Measurements from ENCODE around the gene SECTM1.
"Not testable (repeated sequence)": the region's sequence is repeated elsewhere in the genome, so short reads cannot be mapped to it uniquely, and the experiment has no call there.

The SECTM1 gene

DNA sequence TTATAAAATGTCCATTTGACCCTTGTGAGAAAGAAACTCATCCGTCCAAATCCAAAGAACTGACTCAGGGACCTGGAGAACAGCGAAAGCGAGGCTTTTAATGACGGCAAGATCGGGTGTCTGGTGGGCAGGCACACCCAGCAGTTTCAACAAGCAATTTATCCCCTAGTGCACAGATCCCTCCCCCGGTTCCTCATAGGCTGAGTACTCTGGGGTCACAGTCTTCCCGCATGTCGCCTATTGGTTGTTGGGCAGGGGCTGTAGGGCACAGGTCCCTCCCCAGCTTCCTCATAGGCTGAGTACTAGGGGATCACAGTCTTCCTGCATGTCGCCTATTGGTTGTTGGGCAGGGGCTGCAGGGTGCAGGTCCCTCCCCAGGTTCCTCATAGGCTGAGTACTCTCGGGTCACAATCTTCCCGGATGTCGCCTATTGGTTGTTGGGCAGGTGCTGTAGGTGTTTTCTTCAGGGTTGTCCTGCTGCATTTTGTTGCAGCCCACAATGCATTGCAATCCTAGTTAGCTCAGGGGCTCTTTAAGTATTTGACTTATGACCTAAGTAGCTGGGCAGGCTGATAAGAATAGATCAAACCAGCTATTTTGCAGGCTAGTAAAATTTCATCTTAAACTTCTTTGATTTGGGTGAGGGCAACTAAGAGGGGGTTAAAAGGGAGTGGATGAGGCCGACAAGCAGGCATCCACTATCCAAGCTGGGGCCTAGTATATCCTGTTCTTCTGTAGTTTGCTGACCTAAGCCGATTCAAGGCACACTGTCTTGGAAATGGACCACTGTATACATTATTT, 34.4 kb upstream of the SECTM1 start:
- no peak for DNase-seq

DNA sequence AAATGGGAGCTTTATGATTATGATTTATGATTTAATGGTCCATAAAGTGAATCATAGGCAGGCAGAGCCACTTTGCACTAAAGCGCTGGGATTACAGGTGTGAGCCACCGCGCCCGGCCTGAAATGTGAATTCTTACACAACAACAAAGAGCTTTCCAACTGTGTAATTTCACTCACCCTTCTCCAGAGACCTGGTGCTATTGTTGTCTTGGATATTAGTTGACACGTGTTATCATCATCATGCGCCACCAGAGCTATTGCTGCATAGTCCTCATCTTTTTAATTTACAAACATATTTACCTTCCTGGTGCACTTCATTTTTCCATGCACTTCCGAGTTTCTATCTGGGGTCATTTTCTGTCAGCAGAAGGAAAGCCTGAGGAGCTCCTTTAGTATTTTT, 33.2 kb upstream of the SECTM1 start:
- DNase-seq = no peak

DNA sequence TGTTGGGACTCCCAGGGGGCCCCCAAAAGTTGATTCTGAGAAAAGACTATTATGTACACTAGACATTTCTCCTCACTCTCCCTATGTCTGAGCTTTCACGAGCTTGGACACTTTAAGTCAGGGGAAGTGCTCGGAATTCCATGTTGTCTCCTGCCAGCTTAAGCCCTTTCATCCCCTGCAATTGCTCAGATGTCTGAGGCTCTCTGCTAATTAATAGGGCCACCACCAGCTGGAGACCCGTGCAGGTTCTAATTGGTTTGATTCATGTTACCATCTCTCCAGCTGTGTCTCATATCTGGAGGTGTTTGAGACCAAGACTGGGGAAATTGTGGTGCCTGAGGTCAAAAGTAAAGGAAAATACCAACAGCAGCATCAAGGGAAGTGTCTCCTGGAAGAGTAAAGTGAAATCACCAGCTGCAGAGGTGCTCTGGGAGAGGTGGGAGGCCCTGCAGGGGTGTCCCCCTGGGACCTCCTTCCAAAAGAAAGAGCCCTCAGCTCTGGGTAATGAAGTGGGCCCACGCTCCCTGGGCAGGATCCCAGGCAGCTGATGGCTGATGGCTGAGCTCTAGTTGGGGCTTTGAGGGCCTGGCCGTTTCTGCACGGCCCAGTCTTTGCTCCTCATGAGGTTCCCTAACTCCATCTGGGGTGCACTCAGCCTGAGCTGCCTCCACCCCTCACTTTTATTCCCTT, 32.2 kb upstream of the SECTM1 start:
- DNase-seq = no peak

DNA sequence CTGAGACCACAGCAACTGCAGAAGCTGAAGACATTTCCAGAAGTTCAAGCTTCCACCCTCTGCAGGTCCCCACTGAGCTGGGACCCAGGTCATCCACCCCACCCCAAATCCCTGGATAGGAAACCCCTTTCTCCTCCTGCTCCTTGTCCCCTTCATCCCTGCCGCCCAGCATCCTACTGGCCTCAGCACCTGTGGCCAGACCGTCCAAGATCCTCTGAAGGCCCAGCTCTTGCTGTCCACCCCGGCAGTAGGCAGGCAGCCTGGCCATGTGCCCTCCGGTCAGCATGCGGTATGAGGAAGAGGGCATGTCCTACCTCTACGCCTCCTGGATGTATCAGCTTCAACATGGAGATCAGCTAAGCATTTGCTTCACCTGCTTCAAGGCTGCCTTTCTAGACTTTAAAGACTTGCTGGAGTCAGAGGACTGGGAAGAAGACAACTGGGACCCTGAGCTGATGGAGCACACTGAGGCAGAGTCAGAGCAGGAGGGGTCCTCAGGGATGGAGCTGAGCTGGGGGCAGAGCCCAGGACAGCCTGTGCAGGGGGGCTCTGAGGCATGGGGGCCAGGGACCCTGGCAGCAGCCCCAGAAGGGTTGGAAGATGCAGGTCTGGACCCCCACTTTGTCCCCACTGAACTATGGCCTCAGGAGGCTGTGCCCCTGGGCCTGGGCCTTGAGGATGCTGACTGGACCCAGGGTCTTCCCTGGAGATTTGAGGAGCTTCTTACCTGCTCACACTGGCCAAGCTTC, 28.5 kb upstream of the SECTM1 start:
- no peak for DNase-seq

DNA sequence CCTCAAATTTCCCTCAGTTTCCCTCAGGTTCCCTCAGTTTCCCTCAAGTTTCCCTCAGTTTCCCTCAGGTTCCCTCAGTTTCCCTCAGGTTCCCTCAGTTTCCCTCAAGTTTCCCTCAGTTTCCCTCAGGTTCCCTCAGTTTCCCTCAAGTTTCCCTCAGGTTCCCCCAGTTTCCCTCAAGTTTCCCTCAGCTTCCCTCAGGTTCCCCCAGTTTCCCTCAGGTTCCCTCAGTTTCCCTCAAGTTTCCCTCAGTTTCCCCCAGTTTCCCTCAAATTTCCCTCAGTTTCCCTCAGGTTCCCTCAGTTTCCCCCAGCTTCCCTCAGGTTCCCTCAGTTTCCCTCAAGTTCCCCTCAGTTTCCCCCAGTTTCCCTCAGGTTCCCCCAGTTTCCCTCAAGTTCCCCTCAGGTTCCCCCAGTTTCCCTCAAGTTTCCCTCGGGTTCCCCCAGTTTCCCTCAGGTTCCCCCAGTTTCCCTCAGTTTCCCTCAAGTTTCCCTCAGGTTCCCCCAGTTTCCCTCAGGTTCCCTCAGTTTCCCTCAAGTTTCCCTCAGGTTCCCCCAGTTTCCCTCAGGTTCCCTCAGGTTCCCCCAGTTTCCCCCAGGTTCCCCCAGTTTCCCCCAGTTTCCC, 26.0 kb upstream of the SECTM1 start:
- DNase-seq = not testable (repeated sequence)

DNA sequence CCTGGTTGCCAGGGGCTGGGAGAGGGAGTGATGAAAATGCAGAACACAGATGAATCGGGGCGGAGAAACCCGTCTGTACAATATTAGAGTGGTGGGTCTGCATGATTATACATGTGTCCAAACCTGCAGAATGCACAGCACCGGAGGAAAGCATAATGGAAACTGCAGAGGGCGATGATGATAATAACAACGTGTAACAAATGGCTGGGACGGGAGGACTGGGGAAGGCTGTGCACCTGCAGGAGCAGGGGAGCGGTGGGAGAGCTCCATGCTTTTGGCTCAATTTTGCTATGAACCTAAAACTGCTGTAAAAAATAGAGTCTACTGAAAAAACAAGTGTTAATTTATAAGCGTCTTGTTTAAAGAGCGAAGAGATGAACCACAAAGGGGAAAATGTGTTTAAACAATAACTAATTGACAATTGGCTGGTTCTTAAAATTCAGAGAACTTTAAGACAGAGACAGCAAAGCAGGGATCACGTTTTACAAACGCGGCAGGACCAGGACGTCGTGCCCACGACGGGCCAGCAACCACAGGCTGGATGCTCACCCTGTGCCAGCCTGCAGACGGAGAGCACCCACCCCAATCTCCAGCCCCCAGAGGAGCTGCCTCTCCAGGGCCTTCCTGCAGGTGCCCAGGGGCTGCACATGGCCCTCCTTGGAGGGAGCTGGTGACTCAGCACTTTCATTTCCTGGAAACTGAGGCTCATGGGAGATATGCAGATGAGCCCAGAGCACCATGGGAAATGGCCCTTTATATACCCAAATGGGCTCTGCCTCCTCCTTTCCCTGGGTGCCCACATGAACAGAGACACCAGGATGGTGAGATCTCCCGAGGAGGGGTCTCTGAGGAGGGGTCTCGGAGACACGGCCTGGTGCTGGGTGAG, 25.1 kb upstream of the SECTM1 start, which contains the start of gene TEX19:
TSS of gene TEX19 (plus strand) at position 783 of the 886 bp plus-strand sequence. CDS start 2,904 bp downstream, outside the sequence.
- DNase-seq = no peak

DNA sequence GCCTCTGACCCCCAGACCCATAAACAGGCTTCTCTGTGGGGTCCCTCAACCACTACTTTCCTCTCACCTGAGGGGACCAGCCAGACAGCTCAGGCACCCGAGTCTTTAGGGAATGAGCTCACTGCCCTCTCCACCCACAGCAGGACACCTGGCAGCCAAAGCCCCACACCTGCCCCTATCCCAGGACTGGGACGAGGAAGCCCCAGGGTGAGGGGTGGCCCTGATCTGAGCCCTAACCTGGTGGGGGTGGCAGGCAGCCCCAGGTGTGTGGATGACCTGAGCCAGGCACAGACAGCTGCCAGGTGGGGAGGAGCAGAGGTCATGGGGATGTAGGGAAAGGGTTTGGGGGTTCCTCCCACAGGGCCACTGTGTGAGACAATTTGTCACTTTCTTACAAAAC, 23.8 kb upstream of the SECTM1 start:
- DNase-seq = no peak

DNA sequence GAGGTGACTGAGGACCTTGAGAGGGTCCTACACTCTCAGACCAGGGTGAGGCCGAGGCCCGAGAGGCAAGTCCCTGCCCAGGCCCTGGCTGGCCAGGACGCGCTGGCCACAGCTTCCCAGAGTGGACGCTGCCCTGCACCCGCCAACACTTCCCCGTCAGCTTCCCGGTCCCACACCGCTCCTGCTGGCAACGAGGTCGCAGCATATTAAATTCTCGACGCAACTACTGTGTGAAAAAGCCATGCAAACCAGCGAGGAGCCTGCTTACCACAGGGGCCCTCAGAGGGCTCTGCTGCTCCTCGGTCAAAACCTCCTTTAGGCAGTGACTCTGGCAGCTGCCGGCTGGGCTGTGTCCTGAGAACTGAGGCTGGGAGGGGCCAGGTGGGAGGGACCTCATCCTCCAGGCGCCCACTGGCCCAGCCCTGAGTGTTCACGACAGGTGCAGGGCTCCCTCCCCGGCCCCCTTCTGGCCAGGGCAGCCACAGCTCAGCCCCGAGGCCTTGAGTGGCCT, 23.3 kb upstream of the SECTM1 start:
- DNase-seq = no peak

DNA sequence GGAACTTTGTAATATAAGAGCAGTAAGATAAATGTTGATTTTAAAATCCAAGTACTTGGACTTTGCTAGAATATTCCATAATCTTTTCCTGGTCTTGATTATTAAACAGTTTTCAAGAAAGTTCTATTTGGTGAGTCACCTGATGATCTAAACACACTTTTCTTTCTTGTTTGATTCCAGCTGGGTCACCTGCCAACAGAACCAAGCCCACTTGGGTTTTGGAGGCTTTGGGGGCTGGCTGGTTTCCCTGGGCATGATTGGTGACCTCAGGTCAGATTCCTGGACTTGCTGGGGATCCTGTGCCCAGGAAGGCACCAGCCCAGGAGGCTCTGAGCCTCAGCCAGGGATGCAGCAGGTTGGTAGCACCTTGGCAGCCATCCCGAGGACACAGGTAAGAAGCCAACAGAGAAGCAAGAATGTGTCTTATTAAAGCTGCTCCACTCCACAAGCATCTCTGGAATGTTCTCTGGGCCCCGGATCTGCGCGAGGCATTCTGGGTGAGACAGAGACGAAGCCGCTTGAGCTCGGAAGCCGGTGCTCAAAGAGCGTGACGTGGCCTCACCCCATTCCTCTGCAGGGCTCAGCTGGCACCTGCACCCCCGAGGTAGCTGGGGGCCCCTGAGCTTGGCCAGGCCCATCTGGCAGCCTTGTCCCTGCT, 22.3 kb upstream of the SECTM1 start:
- DNase-seq = no peak

DNA sequence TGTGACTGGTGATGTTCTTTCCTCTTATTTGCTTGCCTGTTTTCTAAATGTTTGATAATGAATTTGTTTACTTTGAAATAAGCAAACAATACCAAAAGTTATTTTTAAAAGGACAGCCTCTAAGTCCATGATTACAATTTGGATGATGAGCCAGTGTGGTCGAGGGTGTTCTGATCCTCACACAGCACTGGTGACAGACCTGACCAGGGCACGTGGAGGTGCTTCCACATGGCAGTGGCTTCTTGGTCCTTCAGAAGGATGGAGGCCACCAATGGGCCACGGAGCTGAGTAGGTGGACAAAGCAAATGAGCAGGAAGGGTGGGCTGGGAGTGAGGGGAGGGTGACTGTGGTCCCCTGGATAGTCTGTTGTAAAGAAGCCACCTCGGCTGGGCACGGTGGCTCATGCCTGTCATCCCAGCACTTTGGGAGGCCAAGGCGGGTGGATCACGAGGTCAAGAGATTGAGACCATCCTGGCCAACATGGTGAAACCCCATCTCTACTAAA, 21.3 kb upstream of the SECTM1 start:
- no peak for DNase-seq

DNA sequence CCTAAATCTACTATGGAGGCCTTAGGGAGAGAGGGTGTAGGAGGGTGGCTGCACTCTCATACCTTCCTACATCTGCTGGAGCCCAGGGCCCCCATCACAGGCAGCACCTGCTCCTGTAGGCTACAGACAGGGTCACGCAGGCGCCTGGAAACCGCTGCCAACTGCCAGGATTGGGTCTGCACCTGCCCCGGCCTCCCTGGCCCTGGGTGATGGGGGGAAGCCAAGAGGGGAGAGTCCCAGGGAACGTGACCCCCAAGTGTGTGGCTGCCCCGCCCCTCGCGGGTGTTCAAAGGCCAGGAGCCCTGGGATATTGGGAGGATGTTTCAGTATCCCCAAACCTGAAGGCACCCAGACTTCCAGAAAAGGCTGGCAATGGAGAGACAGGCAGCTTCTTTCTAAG, 19.9 kb upstream of the SECTM1 start:
- DNase-seq = no peak

DNA sequence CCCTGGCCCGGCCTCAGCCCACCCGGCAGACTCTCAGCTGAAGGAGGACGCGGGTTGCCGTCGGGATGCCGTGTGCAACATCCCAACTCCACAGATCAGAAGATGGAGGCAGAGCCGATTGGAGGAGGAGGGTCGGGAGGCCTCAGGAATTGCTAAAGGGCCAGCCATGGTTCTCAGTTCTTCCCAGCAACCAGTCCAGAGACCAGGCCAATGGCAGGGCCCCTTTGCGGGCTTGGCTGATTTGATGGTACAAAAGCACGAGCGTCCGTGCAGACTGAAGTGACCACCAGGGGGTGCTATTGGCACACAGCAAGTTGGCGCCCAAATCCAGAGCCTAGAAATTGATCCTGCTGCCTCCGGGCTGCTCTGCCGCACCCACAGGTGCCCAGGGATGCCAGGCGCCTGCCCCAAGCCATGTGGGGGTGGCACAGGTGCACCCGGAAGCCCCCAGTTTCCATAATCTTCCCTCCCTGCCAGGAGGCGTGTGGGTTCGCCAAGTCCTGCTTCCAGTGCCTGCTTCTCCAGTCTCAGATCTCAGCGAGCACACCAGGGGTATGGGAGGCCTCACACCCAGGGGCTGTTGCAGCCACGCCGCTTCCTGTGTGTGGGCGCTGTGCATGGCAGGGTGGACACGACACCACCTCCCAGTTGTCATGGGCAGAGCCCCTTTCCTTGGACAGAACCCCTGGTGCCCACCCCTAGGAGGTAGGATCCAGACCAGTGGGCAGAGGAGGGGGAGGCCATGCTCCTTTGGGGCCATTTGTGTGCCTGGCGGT, 18.3 kb upstream of the SECTM1 start:
- DNase-seq = peak; percentile 79

DNA sequence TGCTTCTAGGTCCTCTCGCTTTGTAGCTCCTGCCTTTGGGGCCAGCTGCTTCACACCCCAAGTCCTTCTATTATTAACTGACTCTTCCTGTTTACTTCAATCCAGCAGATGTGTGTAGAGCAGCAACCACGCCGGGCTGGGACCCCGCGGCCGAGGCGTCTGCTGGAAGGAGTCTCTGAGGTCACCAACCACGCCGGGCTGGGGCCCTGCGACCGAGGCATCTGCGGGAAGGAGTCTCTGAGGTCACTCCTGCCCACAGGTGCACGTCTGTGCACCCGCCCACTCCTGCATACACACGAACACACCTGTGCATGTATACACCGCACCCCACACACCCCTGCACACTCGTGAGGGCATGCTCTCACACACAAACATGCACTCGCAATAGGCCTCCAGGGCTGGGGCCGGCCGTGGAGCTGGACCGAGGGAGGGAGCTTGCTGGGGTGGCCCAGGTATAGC, 17.7 kb upstream of the SECTM1 start:
- DNase-seq = no peak

DNA sequence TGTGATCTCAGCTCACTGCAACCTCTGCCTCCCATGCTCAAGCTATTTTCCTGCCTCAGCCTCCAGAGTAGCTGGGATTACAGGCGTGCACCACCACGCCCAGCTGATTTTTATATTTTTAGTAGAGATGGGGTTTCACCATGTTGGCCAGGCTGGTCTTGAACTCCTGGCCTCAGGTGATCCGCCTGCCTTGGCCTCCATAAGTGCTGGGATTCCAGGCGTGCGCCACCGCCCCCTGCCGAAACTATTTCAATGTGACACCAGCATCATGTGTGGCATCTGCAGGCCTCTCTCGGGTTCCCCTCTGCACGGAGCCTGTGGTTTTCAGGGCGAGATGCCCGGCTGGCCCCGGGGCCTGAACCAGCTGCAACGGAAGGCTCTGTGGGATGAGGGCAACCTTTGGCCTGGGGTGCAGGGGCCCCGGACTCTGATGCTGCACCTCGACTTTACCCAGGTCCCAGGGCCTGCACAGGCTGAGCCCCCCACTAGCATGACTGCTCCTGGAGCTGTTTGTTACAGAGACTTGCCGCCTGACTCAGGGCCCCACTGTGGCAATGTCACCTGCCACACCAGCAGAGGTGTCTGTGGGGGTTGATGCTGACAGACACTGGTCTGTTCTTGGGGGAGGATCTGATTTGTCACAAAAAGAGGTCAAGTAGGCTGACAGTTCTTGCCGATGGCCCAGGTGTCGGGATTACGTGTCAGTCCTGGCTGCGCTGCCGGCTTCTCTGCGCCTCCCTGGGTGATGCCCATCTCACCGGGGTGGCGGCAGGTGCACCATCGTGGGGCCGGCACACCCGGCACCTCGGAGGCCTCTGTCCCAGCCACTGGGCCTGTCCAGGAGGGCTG, 16.8 kb upstream of the SECTM1 start:
- no peak for DNase-seq

DNA sequence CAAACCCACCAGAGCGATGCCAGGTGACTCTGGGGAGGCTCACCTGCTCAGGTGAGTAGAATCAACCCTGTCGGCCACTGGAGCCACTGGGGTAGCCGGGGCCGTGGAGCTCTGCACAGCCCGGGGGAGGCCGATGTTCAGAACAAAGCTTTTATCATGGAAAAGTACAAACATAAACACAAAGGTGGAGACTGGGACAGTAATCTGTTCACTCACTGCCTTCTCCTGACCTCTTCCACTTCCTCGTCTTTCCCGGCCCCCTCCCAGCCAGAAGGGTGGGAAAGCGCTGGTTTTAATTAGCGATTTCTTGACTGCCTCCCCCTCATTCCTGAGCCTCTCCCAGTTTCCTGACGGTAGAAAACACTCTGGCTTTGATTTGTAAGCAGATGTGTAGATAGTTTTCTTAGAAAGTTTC, 15.7 kb upstream of the SECTM1 start:
- DNase-seq = no peak

DNA sequence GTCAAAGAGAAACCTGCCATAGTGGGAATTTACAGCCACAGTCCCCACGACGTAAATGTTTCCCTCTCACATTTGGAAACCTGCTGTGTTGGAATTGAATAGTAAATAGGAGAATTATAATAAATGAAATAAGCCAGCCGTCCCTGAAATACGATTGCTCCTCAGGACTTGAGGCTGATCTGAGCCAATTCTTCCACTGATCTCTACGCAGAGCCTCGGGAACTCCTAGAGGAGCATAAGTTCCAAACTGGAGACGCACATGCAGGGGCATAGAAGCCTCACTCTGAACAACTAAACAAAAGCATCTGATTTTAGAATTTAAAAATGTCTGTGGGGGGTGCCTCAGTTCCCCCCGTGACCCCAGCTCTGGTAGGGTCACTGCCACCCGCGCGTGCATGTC, 15.3 kb upstream of the SECTM1 start:
- DNase-seq = no peak

DNA sequence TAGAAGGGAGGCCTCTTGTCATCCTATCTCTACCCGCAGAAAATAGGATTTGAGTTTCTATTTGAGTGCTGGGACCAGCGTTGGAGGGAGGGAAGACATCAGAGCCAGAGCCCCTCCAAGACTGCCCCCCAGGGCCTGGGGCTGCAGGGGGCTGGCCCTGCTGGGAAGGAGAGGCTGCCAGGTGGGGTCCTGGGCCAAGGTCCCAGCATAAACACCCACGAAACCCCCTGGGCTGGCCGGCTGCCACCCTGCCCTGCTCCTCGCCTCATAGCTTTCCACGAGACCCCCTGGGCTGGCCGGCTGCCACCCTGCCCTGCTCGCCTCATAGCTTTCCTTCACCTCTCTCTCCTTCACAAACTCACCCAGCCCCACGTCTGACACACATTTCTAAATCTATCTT, 14.9 kb upstream of the SECTM1 start:
- no peak for DNase-seq

DNA sequence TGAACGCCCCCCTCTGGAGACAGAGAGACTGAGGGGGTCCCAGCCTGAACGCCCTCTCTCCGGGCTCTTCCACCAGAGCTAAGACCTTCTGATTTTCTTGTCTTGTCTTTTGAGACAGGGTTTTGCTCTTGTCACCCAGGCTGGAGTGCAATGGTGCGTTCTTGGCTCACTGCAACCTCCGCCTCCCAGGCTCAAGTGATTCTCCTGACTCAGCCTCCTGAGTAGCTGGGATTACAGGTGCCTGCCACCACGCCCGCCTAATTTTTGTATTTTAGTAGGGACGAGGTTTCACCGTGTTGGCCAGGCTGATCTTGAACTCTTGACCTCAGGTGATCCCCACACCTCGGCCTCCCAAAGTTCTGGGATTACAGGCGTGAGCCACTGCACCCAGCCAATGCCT, 14.4 kb upstream of the SECTM1 start:
- not testable (repeated sequence) for DNase-seq

Measured in effector CD4-positive, alpha-beta T cell (primary cell).